Activated naive CD4-positive, alpha-beta T cell treated with anti-CD3 and anti-CD28 coated beads, Interleukin-2, amount 10 ng/mL, durations not matched to agents 5 hours and 36 hours (primary cell): ENCODE measurements around the gene FAM184B. TPM values are rescaled to one million over a fixed set of nuclear protein-coding genes. Genes with fewer than 3 reads are reported as not detected.

Experiments
- total RNA-seq, 2 experiments: library from RNA; stranded (reverse); gene quantifications; one replicate each; pipeline ENCODE4 v1.2.3, GENCODE V29; 2021

FAM184B gene
- not detected for total RNA-seq

DNA sequence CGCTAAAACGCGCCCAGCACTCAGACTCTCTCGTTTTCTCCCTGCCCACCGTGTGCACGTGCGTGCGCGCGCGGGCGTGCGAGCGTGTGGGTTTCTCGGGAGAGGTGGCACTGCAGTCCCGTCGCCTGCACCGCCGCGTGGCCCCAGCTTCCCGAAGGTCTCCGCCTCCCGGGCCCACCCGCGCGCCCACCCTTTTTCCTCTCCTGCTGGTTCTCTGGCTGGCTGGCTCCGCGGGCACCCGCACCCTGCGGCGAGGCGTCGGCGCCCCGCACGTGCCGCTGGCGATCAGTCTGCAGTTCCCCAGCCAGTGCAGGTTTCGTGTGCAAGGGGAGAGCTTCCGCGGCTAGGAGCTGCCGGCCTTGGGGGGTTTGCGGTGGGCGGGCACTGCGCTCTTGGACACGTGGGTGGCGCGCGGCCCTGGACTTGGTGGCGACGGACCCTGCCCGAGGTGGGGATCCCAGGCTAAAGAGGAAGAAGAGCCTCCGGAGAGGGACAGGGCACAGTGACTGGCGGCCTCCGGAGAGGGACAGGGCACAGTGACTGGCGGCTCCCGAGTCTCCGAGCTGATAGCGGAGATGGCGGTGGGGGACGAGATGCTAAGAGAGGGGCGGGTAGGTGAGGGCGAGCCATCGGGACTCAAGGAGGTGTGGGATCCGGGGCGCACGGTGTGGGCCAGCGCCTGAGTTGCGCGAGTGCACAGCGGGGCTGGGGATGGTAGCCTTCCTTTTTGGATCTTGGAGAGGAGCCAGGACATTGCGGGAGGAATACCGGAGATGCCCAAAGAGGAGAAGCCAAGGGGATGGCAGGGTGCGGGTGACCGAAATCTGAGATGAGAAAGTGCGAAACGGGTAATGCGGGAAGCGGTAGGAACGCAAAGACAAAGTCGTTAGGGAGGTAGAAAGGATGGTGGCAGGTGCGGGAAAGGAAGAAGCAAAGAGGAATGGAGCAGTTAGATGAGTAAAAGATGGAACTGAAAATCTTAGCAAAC lies at the start of gene FAM184B:
Gene FAM184B, minus strand, starts transcription at position 322 of the 988 bp plus-strand sequence. CDS start 322 bp downstream, outside the sequence.

GRCh38 chr4:17810260-17811077 lies 29.0 kb upstream of the FAM184B start, which contains the start of the genes DCAF16 and NCAPG:
TSS of gene DCAF16 (minus strand) at chr4:17810757. CDS start at chr4:17804141, 6,616 bp downstream.
TSS of gene NCAPG (plus strand) at chr4:17810979. CDS start at chr4:17811078, 99 bp downstream.

DNA sequence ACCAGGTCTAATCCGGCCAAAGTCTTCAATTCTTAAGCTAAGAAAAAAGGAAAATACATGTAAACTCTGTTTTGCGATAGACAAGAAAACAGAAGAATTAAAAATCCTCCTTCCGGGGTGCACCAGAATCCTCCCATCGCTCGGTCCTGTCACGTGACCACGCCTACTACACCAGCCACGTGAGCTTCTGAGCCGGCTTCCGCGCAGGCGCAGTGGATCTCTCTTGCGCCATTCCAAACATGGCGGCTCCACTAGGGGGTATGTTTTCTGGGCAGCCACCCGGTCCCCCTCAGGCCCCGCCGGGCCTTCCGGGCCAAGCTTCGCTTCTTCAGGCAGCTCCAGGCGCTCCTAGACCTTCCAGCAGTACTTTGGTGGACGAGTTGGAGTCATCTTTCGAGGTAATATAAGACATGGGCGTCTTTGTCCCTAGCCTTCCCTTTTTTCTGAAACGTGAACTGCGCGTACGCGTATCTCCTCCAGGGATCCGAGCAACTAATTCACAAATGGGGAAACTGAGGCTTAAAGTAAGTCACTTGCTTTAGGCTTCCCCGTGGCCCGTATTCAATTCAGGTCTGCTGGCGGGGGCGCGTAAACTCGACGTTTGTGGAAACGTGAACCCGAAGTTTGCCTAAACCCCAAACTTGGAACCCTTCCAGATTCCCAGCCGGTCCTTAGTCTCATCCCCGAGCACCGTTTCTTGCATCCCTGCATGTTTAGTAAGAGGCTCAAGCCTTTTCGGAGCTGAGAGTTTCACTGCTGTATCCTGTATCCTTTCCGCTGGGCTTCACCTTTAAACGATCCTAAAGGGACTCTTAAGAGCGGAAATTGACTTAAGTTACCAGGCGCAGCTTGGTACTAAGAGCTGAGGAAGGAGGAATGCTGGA lies 166.8 kb downstream of the FAM184B start, which contains the start of gene MED28:
Gene MED28, plus strand, starts transcription at position 226 of the 884 bp plus-strand sequence. Its CDS starts 14 bp downstream, at position 240.

Other genes with a start within 250 kb of the FAM184B start
- 10 to 100 TPM; 58.5 to 58.7 TPM for gene LAP3, start 204.4 kb downstream of the FAM184B start, total RNA-seq
- gene MED28, start 167.0 kb downstream of the FAM184B start, total RNA-seq: 10 to 100 TPM; 53.7 to 56.8 TPM
- gene DCAF16, start 29.1 kb upstream of the FAM184B start, total RNA-seq: 10 to 100 TPM; 42.3 to 43.1 TPM
- 10 to 100 TPM; 56.5 to 62.7 TPM for gene NCAPG, start 29.4 kb upstream of the FAM184B start, total RNA-seq
- 10 to 100 TPM; 11.4 to 11.9 TPM for gene LCORL, start 240.1 kb upstream of the FAM184B start, total RNA-seq